K562 (cell line): ENCODE results near the gene CACNB2.

Experiments
- JUNB ChIP-seq: fragments of 450-650 bp; formaldehyde crosslinking; conservative IDR thresholded peaks from 2 replicates; pipeline ENCODE4 v1.4.0; 2020; ENCODE audit warnings: mild to moderate bottlenecking
- TF ChIP-seq, protein P1 (sequence below): fragments of 450-650 bp; formaldehyde crosslinking; IDR thresholded peaks from 2 replicates; pipeline ENCODE4 v1.4.0; 2022; ENCODE audit warnings: missing genetic modification characterization
- TF ChIP-seq, protein P2 (sequence below): fragments of 250-450 bp; sonication (Bioruptor Pico); IDR thresholded peaks from 2 replicates; pipeline ENCODE4 v1.5.0; 2020; ENCODE audit warnings: mild to moderate bottlenecking, borderline replicate concordance
- TF ChIP-seq, protein P3 (sequence below), 3 experiments: IDR thresholded peaks in 2 of 3; conservative IDR thresholded peaks in 1 of 3; 2 replicates each; pipeline ENCODE4 v1.5.1; 2011 to 2012; ENCODE audit warnings: low read length in 3 of 3, mild to moderate bottlenecking in 3 of 3, control low read depth in 2 of 3, improper control_type of control experiment in 1 of 3, inconsistent platforms in 1 of 3, low read depth in 1 of 3, mixed read lengths in 1 of 3, moderate library complexity in 1 of 3; ENCODE audit not compliant: insufficient read depth in 2 of 3

DNA sequence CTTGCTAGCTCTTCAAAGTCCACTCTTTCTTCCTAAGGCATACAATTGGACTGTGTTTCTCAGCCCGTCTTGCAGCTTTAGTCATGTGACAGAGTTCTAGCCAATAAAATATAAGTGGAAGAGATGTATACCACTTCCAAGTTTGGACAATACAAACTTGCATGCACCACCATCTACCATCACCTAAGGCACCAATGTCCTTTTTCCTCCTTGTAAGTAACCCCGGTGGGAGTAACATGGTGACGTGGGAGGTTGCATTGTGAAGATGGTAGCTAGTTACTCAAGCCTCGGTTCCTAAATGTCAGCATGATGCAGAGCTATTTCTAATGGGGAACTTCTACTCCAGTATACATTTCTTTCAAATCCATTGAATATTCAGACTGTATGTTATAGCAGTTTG, 5.3 kb upstream of the CACNB2 start:
- TF ChIP-seq, protein P1, sequence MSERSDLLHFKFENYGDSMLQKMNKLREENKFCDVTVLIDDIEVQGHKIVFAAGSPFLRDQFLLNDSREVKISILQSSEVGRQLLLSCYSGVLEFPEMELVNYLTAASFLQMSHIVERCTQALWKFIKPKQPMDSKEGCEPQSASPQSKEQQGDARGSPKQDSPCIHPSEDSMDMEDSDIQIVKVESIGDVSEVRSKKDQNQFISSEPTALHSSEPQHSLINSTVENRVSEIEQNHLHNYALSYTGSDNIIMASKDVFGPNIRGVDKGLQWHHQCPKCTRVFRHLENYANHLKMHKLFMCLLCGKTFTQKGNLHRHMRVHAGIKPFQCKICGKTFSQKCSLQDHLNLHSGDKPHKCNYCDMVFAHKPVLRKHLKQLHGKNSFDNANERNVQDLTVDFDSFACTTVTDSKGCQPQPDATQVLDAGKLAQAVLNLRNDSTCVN: no peak
- TF ChIP-seq, protein P2, sequence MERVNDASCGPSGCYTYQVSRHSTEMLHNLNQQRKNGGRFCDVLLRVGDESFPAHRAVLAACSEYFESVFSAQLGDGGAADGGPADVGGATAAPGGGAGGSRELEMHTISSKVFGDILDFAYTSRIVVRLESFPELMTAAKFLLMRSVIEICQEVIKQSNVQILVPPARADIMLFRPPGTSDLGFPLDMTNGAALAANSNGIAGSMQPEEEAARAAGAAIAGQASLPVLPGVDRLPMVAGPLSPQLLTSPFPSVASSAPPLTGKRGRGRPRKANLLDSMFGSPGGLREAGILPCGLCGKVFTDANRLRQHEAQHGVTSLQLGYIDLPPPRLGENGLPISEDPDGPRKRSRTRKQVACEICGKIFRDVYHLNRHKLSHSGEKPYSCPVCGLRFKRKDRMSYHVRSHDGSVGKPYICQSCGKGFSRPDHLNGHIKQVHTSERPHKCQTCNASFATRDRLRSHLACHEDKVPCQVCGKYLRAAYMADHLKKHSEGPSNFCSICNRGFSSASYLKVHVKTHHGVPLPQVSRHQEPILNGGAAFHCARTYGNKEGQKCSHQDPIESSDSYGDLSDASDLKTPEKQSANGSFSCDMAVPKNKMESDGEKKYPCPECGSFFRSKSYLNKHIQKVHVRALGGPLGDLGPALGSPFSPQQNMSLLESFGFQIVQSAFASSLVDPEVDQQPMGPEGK (CRISPR knock-in tag): no peak
- TF ChIP-seq, protein P3, sequence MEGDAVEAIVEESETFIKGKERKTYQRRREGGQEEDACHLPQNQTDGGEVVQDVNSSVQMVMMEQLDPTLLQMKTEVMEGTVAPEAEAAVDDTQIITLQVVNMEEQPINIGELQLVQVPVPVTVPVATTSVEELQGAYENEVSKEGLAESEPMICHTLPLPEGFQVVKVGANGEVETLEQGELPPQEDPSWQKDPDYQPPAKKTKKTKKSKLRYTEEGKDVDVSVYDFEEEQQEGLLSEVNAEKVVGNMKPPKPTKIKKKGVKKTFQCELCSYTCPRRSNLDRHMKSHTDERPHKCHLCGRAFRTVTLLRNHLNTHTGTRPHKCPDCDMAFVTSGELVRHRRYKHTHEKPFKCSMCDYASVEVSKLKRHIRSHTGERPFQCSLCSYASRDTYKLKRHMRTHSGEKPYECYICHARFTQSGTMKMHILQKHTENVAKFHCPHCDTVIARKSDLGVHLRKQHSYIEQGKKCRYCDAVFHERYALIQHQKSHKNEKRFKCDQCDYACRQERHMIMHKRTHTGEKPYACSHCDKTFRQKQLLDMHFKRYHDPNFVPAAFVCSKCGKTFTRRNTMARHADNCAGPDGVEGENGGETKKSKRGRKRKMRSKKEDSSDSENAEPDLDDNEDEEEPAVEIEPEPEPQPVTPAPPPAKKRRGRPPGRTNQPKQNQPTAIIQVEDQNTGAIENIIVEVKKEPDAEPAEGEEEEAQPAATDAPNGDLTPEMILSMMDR (IDR thresholded peaks at IDR 0.05 in 2 of 3, conservative IDR thresholded peaks at IDR 0.05 in 1 of 3; ENCODE audit: insufficient read depth in 2 of 3, low read depth in 1 of 3, low read length in 3 of 3): no peak
- TF ChIP-seq JUNB (CRISPR knock-in tag): no peak
